Omental fat pad (tissue), 4 donors: ENCODE measurements around the gene FGF3. TPM values are rescaled to one million over a fixed set of nuclear protein-coding genes. Genes with fewer than 3 reads are reported as not detected.

ENCODE experiments used
- ATAC-seq: fragments of 150-250 bp; one replicate; pipeline ENCODE4 v1.9.1; 2016; ENCODE audit warnings: mild to moderate bottlenecking, moderate library complexity; ENCODE audit not compliant: low FRiP score
- DNase-seq: peaks from one replicate; pipeline ENCODE4 v3.0.0-alpha.2; 2019; ENCODE audit warnings: low spot score
- total RNA-seq, 4 donors: library from RNA; depleted of rRNA; stranded (reverse); fragments of >200 nt; gene quantifications; one replicate each; pipeline ENCODE4 v1.1.0, GENCODE V29; 2016
- TF ChIP-seq, protein P1 (sequence below), 3 donors: fragments of 450-650 bp; IDR thresholded peaks; one replicate each; pipeline ENCODE4 v1.5.1; 2016 to 2017; ENCODE audit warnings: antibody characterized with exemption in 3 of 3, mild to moderate bottlenecking in 3 of 3, moderate library complexity in 2 of 3

The FGF3 gene
- total RNA-seq: not detected

DNA sequence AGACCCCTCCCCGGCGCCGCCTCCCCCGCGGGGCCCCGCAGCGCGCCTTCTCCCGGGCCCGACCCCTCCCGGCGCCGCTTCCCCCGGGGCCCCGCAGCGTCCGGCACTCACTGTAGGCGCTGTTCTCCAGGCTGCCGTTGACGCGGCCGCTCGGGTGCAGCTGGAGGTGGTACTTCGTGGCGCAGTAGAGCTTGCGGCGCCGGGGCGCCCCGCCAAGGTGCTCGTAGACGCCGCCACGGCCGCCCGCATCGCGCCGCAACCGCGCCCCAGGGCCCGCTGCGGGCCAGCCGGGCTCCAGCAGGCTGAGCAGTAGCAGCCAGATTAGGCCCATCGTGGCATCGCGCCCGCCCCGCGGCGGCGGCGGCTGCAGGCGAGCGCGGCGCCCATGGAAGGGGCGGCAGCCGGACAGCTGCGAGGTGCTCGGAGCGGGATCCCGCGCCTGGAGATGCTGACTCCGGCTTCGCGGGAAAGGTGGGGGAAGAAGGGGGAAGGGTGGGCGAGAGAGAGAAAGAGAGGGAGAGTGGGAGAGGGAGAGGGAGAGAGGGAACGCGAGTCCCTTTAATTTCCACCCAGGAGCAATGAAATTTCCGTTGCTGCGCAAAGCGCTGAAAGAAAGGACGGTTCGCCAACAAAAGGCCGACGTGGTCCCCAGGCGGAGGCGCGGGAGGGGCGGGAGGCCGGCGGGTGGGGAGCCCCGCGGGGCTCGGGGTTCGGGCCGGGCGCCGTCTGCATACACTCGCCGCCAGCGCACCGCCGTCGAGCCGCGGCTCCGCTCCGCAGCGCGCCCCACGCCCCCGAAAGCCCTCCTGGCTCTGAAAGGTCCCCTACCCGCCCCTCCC is at the start of gene FGF3:
Gene FGF3, minus strand, starts transcription at position 814 of the 839 bp plus-strand sequence. Its CDS starts 483 bp downstream, at position 331.
- no peak for ATAC-seq
- no peak for DNase-seq
- TF ChIP-seq, protein P1, sequence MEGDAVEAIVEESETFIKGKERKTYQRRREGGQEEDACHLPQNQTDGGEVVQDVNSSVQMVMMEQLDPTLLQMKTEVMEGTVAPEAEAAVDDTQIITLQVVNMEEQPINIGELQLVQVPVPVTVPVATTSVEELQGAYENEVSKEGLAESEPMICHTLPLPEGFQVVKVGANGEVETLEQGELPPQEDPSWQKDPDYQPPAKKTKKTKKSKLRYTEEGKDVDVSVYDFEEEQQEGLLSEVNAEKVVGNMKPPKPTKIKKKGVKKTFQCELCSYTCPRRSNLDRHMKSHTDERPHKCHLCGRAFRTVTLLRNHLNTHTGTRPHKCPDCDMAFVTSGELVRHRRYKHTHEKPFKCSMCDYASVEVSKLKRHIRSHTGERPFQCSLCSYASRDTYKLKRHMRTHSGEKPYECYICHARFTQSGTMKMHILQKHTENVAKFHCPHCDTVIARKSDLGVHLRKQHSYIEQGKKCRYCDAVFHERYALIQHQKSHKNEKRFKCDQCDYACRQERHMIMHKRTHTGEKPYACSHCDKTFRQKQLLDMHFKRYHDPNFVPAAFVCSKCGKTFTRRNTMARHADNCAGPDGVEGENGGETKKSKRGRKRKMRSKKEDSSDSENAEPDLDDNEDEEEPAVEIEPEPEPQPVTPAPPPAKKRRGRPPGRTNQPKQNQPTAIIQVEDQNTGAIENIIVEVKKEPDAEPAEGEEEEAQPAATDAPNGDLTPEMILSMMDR (IDR thresholded peaks at IDR 0.05): no peak

DNA sequence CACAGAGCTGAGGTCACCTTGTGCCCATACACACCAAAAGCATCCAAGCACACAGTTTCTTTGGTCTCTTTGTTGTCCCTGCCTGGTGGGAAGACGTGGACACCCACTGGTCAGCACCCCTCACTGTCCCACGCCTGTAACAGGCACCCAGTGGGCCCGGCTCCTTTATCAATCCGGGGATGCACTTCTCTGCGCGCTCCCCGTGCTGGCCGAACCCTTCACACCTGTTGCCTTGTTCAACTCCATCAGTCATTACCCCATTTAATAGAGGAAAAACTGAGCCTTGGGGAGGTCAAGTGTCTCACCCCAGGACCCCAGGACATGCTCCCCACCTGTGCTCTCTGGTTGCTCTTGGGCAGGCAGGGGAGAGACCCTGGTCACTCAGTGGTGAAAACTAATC is 49.7 kb upstream of the FGF3 start:
- ATAC-seq: no peak
- TF ChIP-seq, protein P1 (IDR thresholded peaks at IDR 0.05): no peak

DNA sequence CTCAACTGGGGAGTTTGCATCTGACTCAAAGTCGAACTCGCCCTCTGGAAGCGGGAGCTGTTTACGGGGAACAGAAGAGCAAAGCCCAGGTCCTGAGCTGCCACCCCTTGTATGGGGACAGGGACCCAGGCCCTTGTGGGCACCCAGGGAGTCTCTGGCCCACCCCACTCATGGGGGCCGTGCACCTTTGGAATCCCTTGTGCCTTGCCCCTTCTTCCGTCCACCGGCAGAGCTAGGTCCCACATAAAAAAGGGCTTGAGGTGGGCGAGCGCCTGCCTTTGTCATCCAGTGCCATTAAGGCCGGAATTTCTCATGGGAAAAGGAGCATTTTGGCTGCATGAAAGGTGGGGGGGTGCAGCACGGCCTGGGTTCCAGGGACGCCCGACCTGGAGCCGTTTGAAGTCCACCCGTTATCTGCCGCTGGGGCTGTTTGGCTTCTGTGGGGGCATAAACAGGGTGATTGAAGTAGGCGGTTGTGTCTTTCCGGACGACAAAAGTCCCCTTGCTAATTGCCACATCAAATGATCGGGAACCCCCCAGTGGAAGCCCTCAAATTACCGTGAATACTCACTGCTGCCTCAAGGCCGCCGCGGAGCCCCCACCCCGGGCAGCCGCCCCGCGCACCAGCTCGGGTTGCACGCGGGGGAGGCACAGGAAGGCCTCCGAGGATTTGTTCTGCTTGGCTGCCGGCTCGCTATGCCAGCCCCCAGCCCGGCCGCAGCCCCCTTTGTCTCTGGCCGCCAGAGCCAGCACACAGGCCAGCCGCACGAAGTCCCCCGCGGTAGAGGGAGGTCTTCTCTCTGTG is 49.0 kb upstream of the FGF3 start:
- no peak for DNase-seq
- TF ChIP-seq, protein P1 (IDR thresholded peaks at IDR 0.05): no peak
- ATAC-seq: no peak

More for the DNA sequence above, 49.7 kb upstream of the FGF3 start:
- DNase-seq: no peak

DNA sequence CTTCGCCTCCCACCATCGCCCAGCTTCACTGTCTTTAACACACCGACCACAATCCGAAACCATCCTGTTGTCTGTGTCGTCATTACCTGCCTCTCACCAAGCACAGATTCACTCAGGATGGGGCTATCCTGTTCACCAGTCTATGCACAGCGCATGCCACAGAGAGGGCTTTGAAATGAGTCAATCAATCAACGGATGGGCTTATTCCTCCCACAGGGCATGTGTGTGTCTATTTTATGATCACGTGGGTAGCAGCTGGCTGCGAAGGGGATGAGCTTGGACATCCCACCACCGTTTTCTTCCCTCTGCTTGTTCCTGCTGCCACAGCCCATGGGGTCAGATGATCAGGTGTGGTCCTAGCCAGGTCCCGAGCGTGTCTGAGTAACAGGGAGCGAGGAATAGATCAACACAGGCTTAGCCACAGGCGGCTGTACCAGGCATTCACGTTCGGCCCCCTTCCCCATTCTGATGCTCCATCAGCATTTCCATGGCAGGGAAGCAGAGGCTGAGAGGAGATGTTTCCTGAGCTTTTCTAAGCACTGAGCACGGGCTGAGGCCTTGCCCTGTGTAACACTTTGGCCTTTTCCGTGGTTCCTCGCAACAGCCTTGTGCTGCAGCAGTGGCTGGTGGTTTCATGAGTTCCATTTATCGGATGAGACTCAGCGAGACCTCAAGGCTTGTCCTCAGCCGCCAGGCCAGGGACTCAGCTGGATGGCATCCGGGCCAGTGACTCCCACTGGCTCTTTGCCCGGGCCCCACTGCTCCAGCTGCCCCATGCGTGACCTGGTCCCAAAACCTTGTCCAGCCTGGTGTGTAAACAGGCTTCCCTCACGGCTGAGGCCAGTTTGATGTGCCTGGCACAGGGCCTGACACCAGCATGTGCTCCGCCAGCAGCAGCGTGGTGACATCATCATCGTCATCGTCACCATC is 48.1 kb upstream of the FGF3 start:
- DNase-seq (no peak), ATAC-seq (no peak)
- TF ChIP-seq, protein P1 (IDR thresholded peaks at IDR 0.05): no peak

DNA sequence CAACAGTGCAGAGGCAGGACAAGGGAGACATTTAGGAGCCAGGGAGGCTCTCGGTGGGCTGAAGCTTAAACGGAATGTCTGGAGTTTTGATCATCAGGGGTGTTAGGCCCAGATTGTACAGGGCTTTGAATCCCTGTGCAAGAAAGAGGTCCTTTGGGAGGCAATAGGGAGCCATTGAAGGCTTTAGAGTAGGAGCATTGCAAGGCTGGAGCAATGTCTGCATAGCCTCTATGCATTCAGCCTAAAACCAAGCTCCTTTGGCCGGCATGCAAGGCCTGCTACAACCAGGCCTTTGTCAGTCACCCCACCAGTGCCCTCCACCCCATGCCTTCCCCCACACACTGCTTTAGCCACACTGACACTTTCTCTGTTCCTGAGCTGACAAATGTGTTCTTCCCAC is 47.4 kb upstream of the FGF3 start:
- ATAC-seq (no peak), DNase-seq (no peak)
- TF ChIP-seq, protein P1 (IDR thresholded peaks at IDR 0.05): no peak

DNA sequence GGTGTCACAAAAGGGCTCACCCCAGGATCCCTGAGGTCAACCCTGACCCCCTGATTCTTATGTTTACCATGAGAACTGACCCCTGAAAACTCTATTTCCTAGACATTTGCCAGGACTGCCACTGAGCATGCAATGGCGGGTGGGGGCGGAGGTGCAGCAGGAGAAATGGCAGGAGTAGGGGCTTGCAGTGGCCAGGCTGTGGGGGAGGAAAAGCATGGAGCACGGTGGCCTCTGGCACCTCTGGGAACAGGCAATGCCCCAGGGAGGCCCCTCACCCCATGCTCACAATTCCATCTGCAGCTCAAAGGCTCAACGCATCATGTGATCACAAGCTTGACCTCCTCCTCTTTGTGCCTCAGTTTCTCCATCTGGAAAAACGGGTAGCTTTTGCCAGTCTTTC is 46.5 kb upstream of the FGF3 start:
- DNase-seq: no peak
- TF ChIP-seq, protein P1 (IDR thresholded peaks at IDR 0.05): no peak

More for the DNA sequence above, 46.5 kb upstream of the FGF3 start:
- ATAC-seq: no peak
